IMR-90 (cell line): ENCODE measurements around the gene GDPD1. TPM values are rescaled to one million over a fixed set of nuclear protein-coding genes. Genes with fewer than 3 reads are reported as not detected.

ENCODE experiments used
- ATAC-seq: fragments of 200-7000 bp; cut with Tn5 transposase; 2 replicates; pipeline ENCODE4 v1.9.1; 2020; ENCODE audit warnings: low read depth, mild to moderate bottlenecking, moderate library complexity
- BruUV-seq: library from RNA; stranded (reverse); fragments of 400-500 nt; replicated peaks from 2 replicates; lab custom pipeline; 2021; lab: Mats Ljungman, UMichigan
- CTCF ChIA-PET: fragments of 300-600 bp; formaldehyde crosslinking; extraction: SDS; loops from one replicate; lab custom pipeline; 2021; ENCODE audit warnings: antibody characterized with exemption; lab: Yijun Ruan, JAX
- POLR2A ChIA-PET: fragments of 300-600 bp; sonication (Branson Sonifier 250); formaldehyde crosslinking; loops from one replicate; lab custom pipeline; 2022; ENCODE audit warnings: antibody characterized with exemption; ENCODE audit not compliant: unreplicated experiment; lab: Charles Lee
- DNase-seq: peaks from one replicate; pipeline ENCODE4 v3.0.0; 2013
- H2AFZ ChIP-seq: replicated peaks from 2 replicates; pipeline ENCODE3; 2013; ENCODE audit warnings: low read length, mild to moderate bottlenecking; ENCODE audit not compliant: poor library complexity
- H2AK5ac ChIP-seq: 2 replicates; pipeline ENCODE4 v1.6.1; 2013; ENCODE audit warnings: low read depth, low read length, inconsistent platforms
- H2AK9ac ChIP-seq: replicated peaks from 2 replicates; pipeline ENCODE3; 2013; ENCODE audit warnings: mild to moderate bottlenecking, low read depth, low read length, moderate library complexity; ENCODE audit not compliant: poor library complexity
- H2BK120ac ChIP-seq: 2 replicates; pipeline ENCODE4 v1.6.1; 2013; ENCODE audit warnings: low read depth, low read length, inconsistent platforms
- H2BK15ac ChIP-seq: 3 replicates; pipeline ENCODE4 v1.6.1; 2013; ENCODE audit warnings: low read depth, low read length, inconsistent platforms
- H2BK20ac ChIP-seq: 2 replicates; pipeline ENCODE4 v1.6.1; 2013; ENCODE audit warnings: low read depth, mild to moderate bottlenecking, inconsistent platforms, low read length, moderate library complexity
- H2BK5ac ChIP-seq: 2 replicates; pipeline ENCODE4 v1.6.1; 2013; ENCODE audit warnings: mild to moderate bottlenecking, low read depth, low read length, inconsistent platforms; ENCODE audit not compliant: poor library complexity, severe bottlenecking
- H3K14ac ChIP-seq: replicated peaks from 2 replicates; pipeline ENCODE4 v1.6.1; 2013; ENCODE audit warnings: low read depth, low read length, inconsistent platforms
- H3K18ac ChIP-seq: 2 replicates; pipeline ENCODE4 v1.6.1; 2013; ENCODE audit warnings: low read depth, low read length, control low read depth
- H3K23ac ChIP-seq: 2 replicates; pipeline ENCODE4 v1.6.1; 2013; ENCODE audit warnings: low read depth, low read length, inconsistent platforms
- H3K27ac ChIP-seq: 2 replicates; pipeline ENCODE4 v1.5.1; 2013; ENCODE audit warnings: mild to moderate bottlenecking, control low read depth, low read length; ENCODE audit not compliant: insufficient read depth
- H3K27me3 ChIP-seq: 2 replicates; pipeline ENCODE4 v1.6.1; 2013; ENCODE audit warnings: low read length; ENCODE audit not compliant: control insufficient read depth, insufficient read depth
- H3K36me3 ChIP-seq: 2 replicates; pipeline ENCODE4 v1.6.1; 2013; ENCODE audit warnings: low read length, mixed read lengths; ENCODE audit not compliant: control insufficient read depth, insufficient read depth
- H3K4ac ChIP-seq: 2 replicates; pipeline ENCODE4 v1.6.1; 2013; ENCODE audit warnings: low read depth, low read length, inconsistent platforms
- H3K4me1 ChIP-seq: 2 replicates; pipeline ENCODE4 v1.6.1; 2013; ENCODE audit warnings: low read length, mixed read lengths; ENCODE audit not compliant: control insufficient read depth, insufficient read depth
- H3K4me2 ChIP-seq: 2 replicates; pipeline ENCODE4 v1.6.1; 2013; ENCODE audit warnings: low read depth, mild to moderate bottlenecking, control low read depth, low read length, moderate library complexity
- H3K4me3 ChIP-seq: 2 replicates; pipeline ENCODE4 v1.5.1; 2013; ENCODE audit warnings: low read depth, mild to moderate bottlenecking, control low read depth, low read length, moderate library complexity; ENCODE audit not compliant: insufficient read depth
- H3K56ac ChIP-seq: 2 replicates; pipeline ENCODE4 v1.6.1; 2013; ENCODE audit warnings: low read length, inconsistent platforms; ENCODE audit not compliant: insufficient read depth; ENCODE audit errors: extremely low read depth
- H3K79me1 ChIP-seq, 2 experiments: 2 replicates each; pipeline ENCODE4 v1.6.1; 2013; ENCODE audit warnings: low read length in 2 of 2, inconsistent platforms in 1 of 2, low read depth in 1 of 2
- H3K9ac ChIP-seq: 2 replicates; pipeline ENCODE4 v1.6.1; 2013; ENCODE audit warnings: low read depth, low read length, control low read depth
- H3K9me1 ChIP-seq: 2 replicates; pipeline ENCODE4 v1.6.1; 2013; ENCODE audit warnings: low read length, inconsistent platforms; ENCODE audit not compliant: insufficient read depth
- H3K9me3 ChIP-seq: 2 replicates; pipeline ENCODE4 v1.6.1; 2013; ENCODE audit warnings: low read length; ENCODE audit not compliant: control insufficient read depth, insufficient read depth
- H4K20me1 ChIP-seq: 2 replicates; pipeline ENCODE4 v1.6.1; 2013; ENCODE audit warnings: low read length, inconsistent platforms; ENCODE audit not compliant: insufficient read depth
- H4K5ac ChIP-seq: 2 replicates; pipeline ENCODE4 v1.6.1; 2013; ENCODE audit warnings: mild to moderate bottlenecking, low read depth, low read length, control low read depth
- H4K8ac ChIP-seq, 2 experiments: 2 replicates each; pipeline ENCODE4 v1.6.1; 2013; ENCODE audit warnings: low read depth in 2 of 2, low read length in 2 of 2, control low read depth in 1 of 2, inconsistent platforms in 1 of 2
- H4K91ac ChIP-seq: 2 replicates; pipeline ENCODE4 v1.6.1; 2013; ENCODE audit warnings: low read depth, low read length, inconsistent platforms; ENCODE audit not compliant: insufficient read depth
- BHLHE40 ChIP-seq: fragments of 150-350 bp; IDR thresholded peaks from 2 replicates; pipeline ENCODE4 v1.6.1; 2016; ENCODE audit warnings: mild to moderate bottlenecking, low read depth, low read length
- CEBPB ChIP-seq: IDR thresholded peaks from 2 replicates; pipeline ENCODE4 v1.6.1; 2012; ENCODE audit warnings: low read depth, low read length, improper control_type of control experiment
- CHD1 ChIP-seq: IDR thresholded peaks from 2 replicates; pipeline ENCODE4 v1.6.1; 2012; ENCODE audit warnings: low read depth, low read length, improper control_type of control experiment
- CTCF ChIP-seq: conservative IDR thresholded peaks from 2 replicates; pipeline ENCODE4 v1.5.1; 2012; ENCODE audit warnings: mild to moderate bottlenecking, low read depth, low read length, improper control_type of control experiment
- ELK1 ChIP-seq: fragments of 150-350 bp; IDR thresholded peaks from 2 replicates; pipeline ENCODE4 v1.6.1; 2016; ENCODE audit warnings: low read depth, mild to moderate bottlenecking, low read length, moderate library complexity, borderline replicate concordance
- FOS ChIP-seq: fragments of 150-350 bp; IDR thresholded peaks from 2 replicates; pipeline ENCODE4 v1.6.1; 2016; ENCODE audit warnings: low read depth, low read length
- MAFK ChIP-seq: IDR thresholded peaks from 2 replicates; pipeline ENCODE4 v1.6.1; 2012; ENCODE audit warnings: low read depth, low read length, improper control_type of control experiment
- MAZ ChIP-seq: IDR thresholded peaks from 2 replicates; pipeline ENCODE4 v1.6.1; 2012; ENCODE audit warnings: low read depth, mild to moderate bottlenecking, low read length, improper control_type of control experiment, moderate library complexity, borderline replicate concordance
- MXI1 ChIP-seq: IDR thresholded peaks from 2 replicates; pipeline ENCODE4 v1.6.1; 2012; ENCODE audit warnings: low read depth, mild to moderate bottlenecking, low read length, moderate library complexity, borderline replicate concordance
- NFE2L2 ChIP-seq: fragments of 150-350 bp; IDR thresholded peaks from 2 replicates; pipeline ENCODE4 v1.6.1; 2016; ENCODE audit warnings: low read depth, mild to moderate bottlenecking, low read length
- POLR2A ChIP-seq: IDR thresholded peaks from 2 replicates; pipeline ENCODE4 v1.6.1; 2012; ENCODE audit warnings: mild to moderate bottlenecking, low read depth, low read length
- RAD21 ChIP-seq: IDR thresholded peaks from 2 replicates; pipeline ENCODE4 v1.6.1; 2012; ENCODE audit warnings: low read length, improper control_type of control experiment
- RCOR1 ChIP-seq: IDR thresholded peaks from 2 replicates; pipeline ENCODE4 v1.6.1; 2012; ENCODE audit warnings: mild to moderate bottlenecking, low read length, improper control_type of control experiment; ENCODE audit not compliant: insufficient replicate concordance
- RFX5 ChIP-seq: IDR thresholded peaks from 2 replicates; pipeline ENCODE4 v1.8.0; 2012; ENCODE audit warnings: low read depth, mild to moderate bottlenecking, low read length, moderate library complexity
- SMC3 ChIP-seq: fragments of 150-350 bp; IDR thresholded peaks from 2 replicates; pipeline ENCODE4 v1.6.1; 2016; ENCODE audit warnings: low read depth, mild to moderate bottlenecking, antibody characterized with exemption, low read length, moderate library complexity
- USF2 ChIP-seq: fragments of 150-350 bp; IDR thresholded peaks from 2 replicates; pipeline ENCODE4 v1.6.1; 2017; ENCODE audit warnings: mild to moderate bottlenecking, antibody characterized with exemption, low read length, low read depth
- WGBS, 2 experiments: methylation state at CpG; one replicate each; pipeline versions ENCODE4 v1.1.5 to v1.1.7; 2013; ENCODE audit warnings: missing lambda C conversion rate in 2 of 2; ENCODE audit not compliant: insufficient read length in 1 of 2; ENCODE audit errors: extremely low coverage in 2 of 2; 5-methylcytosine and 5-hydroxymethylcytosine counted together
- dilution Hi-C: fragments of 300-500 bp; cut with HindIII; formaldehyde crosslinking; loops from one replicate; pipeline ENCODE4 v1.14.3; 2018; ENCODE audit warnings: low sequenced_read_pairs; ENCODE audit not compliant: unreplicated experiment
- in situ Hi-C: fragments of 300-500 bp; cut with MboI; formaldehyde crosslinking; loops from 3 replicates; pipeline ENCODE4 v1.14.3; 2019; ENCODE audit warnings: low sequenced_read_pairs, inconsistent platforms, mixed read lengths
- intact Hi-C: fragments of 100-400 bp; cut with micrococcal nuclease; formaldehyde crosslinking; loops from 2 replicates; pipeline ENCODE4 v1.10.0; 2022
- polyA plus RNA-seq, 3 experiments: library from polyadenylated mRNA; depleted of rRNA; stranded (reverse); fragments of >200 nt; gene quantifications; 2 replicates each; pipeline ENCODE4 v1.2.3, GENCODE V29; 2012; ENCODE audit warnings: low replicate concordance in 1 of 3
- total RNA-seq: library from RNA; depleted of rRNA; stranded (reverse); fragments of >200 nt; gene quantifications from 2 replicates; pipeline ENCODE4 v1.2.3, GENCODE V29; 2012

GDPD1 gene
- total and polyA plus RNA-seq, 2 of the 4 experiments (the other 2 are of a cell fraction) = 0.72 to 0.84 TPM

GRCh38 chr17:59190806-59191205 is 29.5 kb upstream of the GDPD1 start:
- Histone ChIP-seq H3K79me1 (peaks cover 0 to 4% of the 10 kb centered on the region in 2 experiments; a peak in 2 of 4 replicates), H2BK120ac (no peak overlapping the region), H3K36me3 (peaks cover 4% of the 10 kb centered on the region), H3K27me3 (no peaks in the 10 kb centered on the region), H2AK9ac (no peak overlapping the region), H3K4me2 (no peak overlapping the region), H4K5ac (peak overlapping the region; percentile 45; the same call in 1 of the 2 replicates), H2AFZ (no peak overlapping the region), H2BK20ac (no peak overlapping the region), H3K27ac (no peak overlapping the region), H3K23ac (no peak overlapping the region), H3K14ac (no peak overlapping the region), H3K9ac (no peak overlapping the region), H4K8ac (no peak overlapping the region), H3K9me1 (no peaks in the 10 kb centered on the region), H3K4ac (no peak overlapping the region), H3K18ac (no peak overlapping the region), H2BK15ac (no peak overlapping the region), H3K56ac (no peak overlapping the region), H4K91ac (no peak overlapping the region), H2AK5ac (no peak overlapping the region), H2BK5ac (no peak overlapping the region), H3K4me3 (no peak overlapping the region), H3K9me3 (no peaks in the 10 kb centered on the region), H4K20me1 (no peaks in the 10 kb centered on the region), H3K4me1 (no peaks in the 10 kb centered on the region)
- TF ChIP-seq MXI1 (no peak), RCOR1 (no peak), CHD1 (no peak), RAD21 (no peak), USF2 (no peak), MAZ (no peak), CTCF (no peak), MAFK (no peak), FOS (no peak), CEBPB (no peak), RFX5 (no peak), POLR2A (no peak), BHLHE40 (no peak), NFE2L2 (no peak), ELK1 (no peak), SMC3 (no peak)
- intact Hi-C loops = no loop called here
- in situ Hi-C loops = no loop called here
- POLR2A ChIA-PET = no interaction called here
- no CpG with 5 or more reads among the region's 2 CpGs for WGBS, 2 experiments
- no TSS peak for BruUV-seq
- DNase-seq (no peak), ATAC-seq (no peak)
- CTCF ChIA-PET = no interaction called here
- dilution Hi-C loops = no loop called here
